Measurements from ENCODE around the gene ECI2. TPM values are rescaled to one million over a fixed set of nuclear protein-coding genes. Genes with fewer than 3 reads are reported as not detected.

The ECI2 gene
- total RNA-seq, 6 donors from 2014 or later, result 20.8 to 51.5 (median 34.1) TPM

GRCh38 chr6:4128072-4128471 is 7.3 kb downstream of the ECI2 start:
- no peaks in the 10 kb centered on the region for H3K27me3 ChIP-seq
- H3K27ac ChIP-seq, result no peak overlapping the region
- no peaks in the 10 kb centered on the region for H3K9me3 ChIP-seq
- DNase-seq (no peak), ATAC-seq (ENCODE audit: low FRiP score in 2 of 2) (no peak)
- TF ChIP-seq CTCF (IDR thresholded peaks at IDR 0.05) (no peak), POLR2AphosphoS5 (IDR thresholded peaks at IDR 0.05) (no peak), EP300 (IDR thresholded peaks at IDR 0.05) (no peak), POLR2A (IDR thresholded peaks at IDR 0.05) (no peak)
- H3K4me3 ChIP-seq, result no peak overlapping the region
- H3K4me1 ChIP-seq, result peaks cover 0 to 2% (median 0%) of the 10 kb centered on the region in 4 donors
- 50 to 83% methylated on average over 1 of the region's 1 CpG for WGBS, 2 donors
- H3K36me3 ChIP-seq, result peaks cover 0 to 86% (median 40%) of the 10 kb centered on the region in 4 donors

- ATAC-seq (ENCODE audit: low FRiP score in 2 of 2) (peak in 1 of 2 donors; percentile 86), DNase-seq (no peak)
- no peak overlapping the region for H3K4me3 ChIP-seq
- no peaks in the 10 kb centered on the region for H3K27me3 ChIP-seq
- 89 to 91% methylated on average over 7 to 8 of the region's 8 CpGs for WGBS, 2 donors
- TF ChIP-seq POLR2AphosphoS5 (IDR thresholded peaks at IDR 0.05), result no peak
- TF ChIP-seq POLR2A (IDR thresholded peaks at IDR 0.05), result no peak
- TF ChIP-seq CTCF (IDR thresholded peaks at IDR 0.05), result no peak
- H3K36me3 ChIP-seq, result peaks cover 0 to 99% (median 48%) of the 10 kb centered on the region in 4 donors
- H3K4me1 ChIP-seq, result no peaks in the 10 kb centered on the region
- no peaks in the 10 kb centered on the region for H3K9me3 ChIP-seq
- no peak overlapping the region for H3K27ac ChIP-seq
Measured at GRCh38 chr6:4125933-4126864, 9.2 kb downstream of the ECI2 start.

GRCh38 chr6:4125500-4125899 is 9.9 kb downstream of the ECI2 start:
- Histone ChIP-seq H3K4me1 (no peaks in the 10 kb centered on the region), H3K27ac (no peak overlapping the region), H3K9me3 (no peaks in the 10 kb centered on the region), H3K36me3 (peaks cover 0 to 99% (median 53%) of the 10 kb centered on the region in 4 donors), H3K27me3 (no peaks in the 10 kb centered on the region), H3K4me3 (no peak overlapping the region)
- DNase-seq (no peak), ATAC-seq (ENCODE audit: low FRiP score in 2 of 2) (peak in 1 of 2 donors; percentile 32)
- 96 to 97% methylated on average over 4 to 5 of the region's 5 CpGs for WGBS, 2 donors
- TF ChIP-seq POLR2A (IDR thresholded peaks at IDR 0.05) (no peak), CTCF (IDR thresholded peaks at IDR 0.05) (no peak), POLR2AphosphoS5 (IDR thresholded peaks at IDR 0.05) (no peak)

GRCh38 chr6:4124351-4124750 is 11.0 kb downstream of the ECI2 start:
- 54 to 55% methylated on average over 1 of the region's 1 CpG for WGBS, 2 donors
- Histone ChIP-seq H3K36me3 (peaks cover 5 to 99% (median 54%) of the 10 kb centered on the region in 4 donors), H3K27me3 (no peaks in the 10 kb centered on the region), H3K9me3 (no peaks in the 10 kb centered on the region), H3K27ac (no peak overlapping the region), H3K4me3 (no peak overlapping the region), H3K4me1 (no peaks in the 10 kb centered on the region)
- DNase-seq, result no peak
- TF ChIP-seq CTCF (IDR thresholded peaks at IDR 0.05), result no peak
- TF ChIP-seq EP300 (IDR thresholded peaks at IDR 0.05), result no peak
- no peak for TF ChIP-seq POLR2A (IDR thresholded peaks at IDR 0.05)
- TF ChIP-seq POLR2AphosphoS5 (IDR thresholded peaks at IDR 0.05), result no peak
- ATAC-seq (ENCODE audit: low FRiP score in 2 of 2), result no peak
